NCI-H748 (cell line): Measurements from ENCODE around the gene TBC1D14.
A peak's percentile ranks its signal among the peaks of the same experiment; 100 is the strongest.

ENCODE experiments used
- DNase-seq: peaks from one replicate; lab custom pipeline; 2025; ENCODE audit not compliant: unreplicated experiment; lab: John Stamatoyannopoulos, UW

Gene TBC1D14

GRCh38 chr4:6992728-6993677, 83.4 kb downstream of the TBC1D14 start:
- DNase-seq: peak; percentile 66

GRCh38 chr4:6996481-6996880, 86.9 kb downstream of the TBC1D14 start:
- no peak for DNase-seq

- DNase-seq: no peak
These were observed 89.8 kb downstream of the TBC1D14 start for GRCh38 chr4:6999172-7000086.

GRCh38 chr4:7000421-7001176, 91.0 kb downstream of the TBC1D14 start:
- DNase-seq: no peak

GRCh38 chr4:7001271-7001670, 91.6 kb downstream of the TBC1D14 start:
- DNase-seq: no peak

GRCh38 chr4:7002336-7002735, 92.7 kb downstream of the TBC1D14 start:
- no peak for DNase-seq

- DNase-seq: no peak
These were observed 93.7 kb downstream of the TBC1D14 start for GRCh38 chr4:7003176-7003878.

GRCh38 chr4:7003879-7004240, 94.2 kb downstream of the TBC1D14 start:
- no peak for DNase-seq

GRCh38 chr4:7004331-7004730, 94.7 kb downstream of the TBC1D14 start:
- no peak for DNase-seq

- DNase-seq: no peak
These were observed 95.9 kb downstream of the TBC1D14 start for GRCh38 chr4:7005571-7005970.

- DNase-seq: no peak
These were observed 96.8 kb downstream of the TBC1D14 start for GRCh38 chr4:7006411-7006810.

- DNase-seq: no peak
These were observed 97.7 kb downstream of the TBC1D14 start for GRCh38 chr4:7007142-7007907.

- DNase-seq: no peak
These were observed 98.3 kb downstream of the TBC1D14 start for GRCh38 chr4:7007944-7008343.

- DNase-seq: no peak
These were observed 99.9 kb downstream of the TBC1D14 start for GRCh38 chr4:7009564-7009963.

- no peak for DNase-seq
These were observed 103.5 kb downstream of the TBC1D14 start for GRCh38 chr4:7013175-7013574.

- DNase-seq: no peak
These were observed 105.2 kb downstream of the TBC1D14 start for GRCh38 chr4:7014815-7015214.

- no peak for DNase-seq
These were observed 105.9 kb downstream of the TBC1D14 start for GRCh38 chr4:7015383-7016035.

- DNase-seq: no peak
These were observed 106.5 kb downstream of the TBC1D14 start for GRCh38 chr4:7016086-7016485.

GRCh38 chr4:7016512-7016911, 106.9 kb downstream of the TBC1D14 start:
- DNase-seq: no peak
